H1 (cell line): ENCODE measurements around the gene HLA-F. TPM values are rescaled to one million over a fixed set of nuclear protein-coding genes. Genes with fewer than 3 reads are reported as not detected.

Experiments
- CTCF ChIA-PET: fragments of 300-600 bp; sonication (Branson Sonifier 250); formaldehyde crosslinking; loops from one replicate; lab custom pipeline; 2021; ENCODE audit not compliant: partially characterized antibody; lab: Charles Lee
- POLR2A ChIA-PET: fragments of 300-600 bp; sonication (Branson Sonifier 250); formaldehyde crosslinking; loops from one replicate; lab custom pipeline; 2021; ENCODE audit warnings: inconsistent platforms; ENCODE audit not compliant: partially characterized antibody; lab: Charles Lee
- DNase-seq, 2 experiments: peaks; one replicate each; pipeline versions ENCODE4 v3.0.0 to v3.0.0-alpha.2; 2010 to 2022; ENCODE audit warnings: low spot score in 2 of 2, low read depth in 1 of 2, mixed read lengths in 1 of 2
- FAIRE-seq: peaks from 2 replicates; lab custom pipeline; 2011; peaks lifted over from hg19 to GRCh38; lab: Jason Lieb, UNC
- H2AFZ ChIP-seq: 2 replicates; pipeline ENCODE4 v1.8.1; 2012; ENCODE audit warnings: low read length, inconsistent platforms
- H2AK5ac ChIP-seq: 2 replicates; pipeline ENCODE4 v1.6.1; 2013; ENCODE audit warnings: low read depth, low read length
- H2BK120ac ChIP-seq: replicated peaks from 2 replicates; pipeline ENCODE3; 2013; ENCODE audit warnings: low read depth, low read length, inconsistent platforms
- H2BK12ac ChIP-seq: 2 replicates; pipeline ENCODE4 v1.6.1; 2013; ENCODE audit warnings: low read depth, low read length
- H2BK15ac ChIP-seq: 2 replicates; pipeline ENCODE4 v1.6.1; 2013; ENCODE audit warnings: low read length
- H2BK20ac ChIP-seq: 2 replicates; pipeline ENCODE4 v1.6.1; 2013; ENCODE audit warnings: low read length
- H2BK5ac ChIP-seq: 2 replicates; pipeline ENCODE4 v1.6.1; 2013; ENCODE audit warnings: low read depth, low read length
- H3K14ac ChIP-seq: 2 replicates; pipeline ENCODE4 v1.6.1; 2013; ENCODE audit warnings: inconsistent platforms; ENCODE audit not compliant: insufficient read length
- H3K18ac ChIP-seq: 2 replicates; pipeline ENCODE4 v1.6.1; 2013; ENCODE audit warnings: low read length; ENCODE audit errors: extremely low read depth
- H3K23ac ChIP-seq: 2 replicates; pipeline ENCODE4 v1.6.1; 2013; ENCODE audit warnings: inconsistent platforms; ENCODE audit not compliant: insufficient read length
- H3K23me2 ChIP-seq: 2 replicates; pipeline ENCODE4 v1.6.1; 2013; ENCODE audit warnings: low read depth, low read length
- H3K27ac ChIP-seq: 2 replicates; pipeline ENCODE4 v1.6.1; 2011; ENCODE audit warnings: low read depth, low read length, inconsistent platforms
- H3K27me3 ChIP-seq, 4 experiments: replicated peaks in 1 of 4; 1 replicate in 1 of 4; 2 replicates in 3 of 4; pipeline versions ENCODE4 v1.6.1 to v1.8.1; 2011 to 2013; ENCODE audit warnings: low read length in 3 of 4, mild to moderate bottlenecking in 3 of 4, inconsistent platforms in 2 of 4, mixed read lengths in 2 of 4, moderate library complexity in 1 of 4; ENCODE audit not compliant: control insufficient read depth in 3 of 4, insufficient read depth in 3 of 4; ENCODE audit errors: extremely low read depth in 1 of 4
- H3K36me3 ChIP-seq, 4 experiments: 2 replicates each; pipeline versions ENCODE4 v1.6.1 to v1.8.1; 2011 to 2013; ENCODE audit warnings: mild to moderate bottlenecking in 4 of 4, low read length in 3 of 4, moderate library complexity in 2 of 4, control low read depth in 1 of 4, inconsistent platforms in 1 of 4; ENCODE audit not compliant: insufficient read depth in 4 of 4, control insufficient read depth in 2 of 4
- H3K4ac ChIP-seq: replicated peaks from 2 replicates; pipeline ENCODE3; 2013; ENCODE audit warnings: low read length, low read depth, mixed read lengths, inconsistent platforms; ENCODE audit not compliant: insufficient read length
- H3K4me1 ChIP-seq, 4 experiments: replicated peaks in 1 of 4; 1 replicate in 1 of 4; 2 replicates in 3 of 4; pipeline versions ENCODE4 v1.6.1 to v1.8.1; 2011 to 2013; ENCODE audit warnings: low read length in 3 of 4, inconsistent platforms in 2 of 4, mixed read lengths in 1 of 4; ENCODE audit not compliant: insufficient read depth in 4 of 4, control insufficient read depth in 3 of 4
- H3K4me2 ChIP-seq, 2 experiments: 2 replicates each; pipeline versions ENCODE4 v1.6.1 to v1.8.1; 2011 to 2013; ENCODE audit warnings: low read depth in 2 of 2, low read length in 2 of 2, control low read depth in 1 of 2, inconsistent platforms in 1 of 2, mild to moderate bottlenecking in 1 of 2; ENCODE audit not compliant: insufficient read depth in 1 of 2
- H3K4me3 ChIP-seq, 4 experiments: fragments of 200-600, 300-600 bp in 1 of 4; sonication (generic), shearing (Covaris generic), sonication (Bioruptor Twin) in 1 of 4; 2 replicates each; pipeline versions ENCODE4 v1.5.1 to v1.8.1; 2011 to 2016; ENCODE audit warnings: low read length in 4 of 4, low read depth in 3 of 4, control low read depth in 2 of 4, inconsistent platforms in 2 of 4, mild to moderate bottlenecking in 2 of 4, mixed read lengths in 1 of 4, moderate library complexity in 1 of 4; ENCODE audit not compliant: insufficient read depth in 2 of 4; ENCODE audit errors: extremely low read depth in 1 of 4
- H3K56ac ChIP-seq: replicated peaks from 2 replicates; pipeline ENCODE3; 2013; ENCODE audit warnings: low read depth, mild to moderate bottlenecking, mixed read lengths, low read length, inconsistent platforms; ENCODE audit not compliant: insufficient read length
- H3K79me1 ChIP-seq: 2 replicates; pipeline ENCODE4 v1.6.1; 2013; ENCODE audit warnings: low read depth, low read length, control low read depth
- H3K79me2 ChIP-seq, 2 experiments: 2 replicates each; pipeline versions ENCODE4 v1.6.1 to v1.8.1; 2012 to 2013; ENCODE audit warnings: low read length in 2 of 2, mild to moderate bottlenecking in 2 of 2, inconsistent platforms in 1 of 2; ENCODE audit not compliant: insufficient read depth in 2 of 2, control insufficient read depth in 1 of 2
- H3K9ac ChIP-seq, 4 experiments: replicated peaks in 1 of 4; 1 replicate in 1 of 4; 2 replicates in 3 of 4; pipeline versions ENCODE4 v1.6.1 to v1.8.1; 2011 to 2013; ENCODE audit warnings: low read depth in 3 of 4, low read length in 3 of 4, control low read depth in 2 of 4, mild to moderate bottlenecking in 2 of 4, moderate library complexity in 2 of 4, inconsistent platforms in 1 of 4; ENCODE audit errors: extremely low read depth in 1 of 4
- H3K9me3 ChIP-seq, 2 experiments: 2 replicates each; pipeline versions ENCODE4 v1.6.1 to v1.8.1; 2012 to 2013; ENCODE audit warnings: mild to moderate bottlenecking in 2 of 2, moderate library complexity in 2 of 2, control low read depth in 1 of 2, inconsistent platforms in 1 of 2, low read depth in 1 of 2, low read length in 1 of 2, mixed read lengths in 1 of 2; ENCODE audit not compliant: insufficient read depth in 2 of 2
- H4K20me1 ChIP-seq, 2 experiments: replicated peaks in 1 of 2; 2 replicates each; pipeline versions ENCODE3 to v1.8.1; 2011 to 2013; ENCODE audit warnings: inconsistent platforms in 2 of 2, low read length in 2 of 2, mild to moderate bottlenecking in 1 of 2; ENCODE audit not compliant: insufficient read depth in 2 of 2, control insufficient read depth in 1 of 2
- H4K5ac ChIP-seq: 2 replicates; pipeline ENCODE4 v1.6.1; 2013; ENCODE audit warnings: low read length, low read depth, mixed read lengths, inconsistent platforms; ENCODE audit not compliant: insufficient read length
- H4K8ac ChIP-seq: 2 replicates; pipeline ENCODE4 v1.8.0; 2013; ENCODE audit warnings: mild to moderate bottlenecking, moderate library complexity, low read length, inconsistent platforms; ENCODE audit not compliant: insufficient read depth; ENCODE audit errors: extremely low read depth
- H4K91ac ChIP-seq: replicated peaks from 2 replicates; pipeline ENCODE3; 2013; ENCODE audit warnings: low read length, mixed read lengths, inconsistent platforms; ENCODE audit not compliant: insufficient read length
- BACH1 ChIP-seq: IDR thresholded peaks from 2 replicates; pipeline ENCODE4 v1.6.1; 2012; ENCODE audit warnings: low read length, improper control_type of control experiment
- BRCA1 ChIP-seq: IDR thresholded peaks from 2 replicates; pipeline ENCODE4 v1.6.1; 2012; ENCODE audit warnings: low read depth, low read length, improper control_type of control experiment
- CBX8 ChIP-seq: fragments of 300-800, 300-1000 bp; sonication (generic); IDR thresholded peaks from 2 replicates; pipeline ENCODE4 v1.7.1; 2016; ENCODE audit warnings: low read depth, low read length, borderline replicate concordance
- CTBP2 ChIP-seq: IDR thresholded peaks from 2 replicates; pipeline ENCODE4 v1.7.0; 2011; ENCODE audit warnings: borderline replicate concordance, mild to moderate bottlenecking, moderate library complexity, mixed read lengths, low read length; ENCODE audit not compliant: insufficient read depth, insufficient read length
- JUND ChIP-seq: IDR thresholded peaks from 2 replicates; pipeline ENCODE4 v1.6.1; 2011; ENCODE audit warnings: mild to moderate bottlenecking, improper control_type of control experiment, low read length
- KDM1A ChIP-seq: fragments of 200-600, 300-600 bp; sonication (generic); IDR thresholded peaks from 2 replicates; pipeline ENCODE4 v1.7.1; 2016; ENCODE audit warnings: mild to moderate bottlenecking, low read length, borderline replicate concordance
- RBBP5 ChIP-seq: IDR thresholded peaks from 2 replicates; pipeline ENCODE4 v1.7.1; 2012; ENCODE audit warnings: low read depth, mild to moderate bottlenecking, inconsistent platforms, low read length, moderate library complexity, borderline replicate concordance
- SIRT6 ChIP-seq: IDR thresholded peaks from one replicate; pipeline ENCODE4 v1.7.1; 2012; ENCODE audit warnings: low read length, inconsistent platforms
- YY1 ChIP-seq: IDR thresholded peaks from 2 replicates; pipeline ENCODE4 v1.6.1; 2011; ENCODE audit warnings: low read depth, mild to moderate bottlenecking, low read length
- polyA plus RNA-seq, 7 experiments: library from polyadenylated mRNA; depleted of rRNA in 3 of 7; stranded (reverse) in 5 of 7; unstranded in 2 of 7; fragments of >200 nt in 5 of 7; fragments of 200-250 nt in 2 of 7; gene quantifications; 1 replicate in 5 of 7; 2 replicates in 1 of 7; 4 replicates in 1 of 7; pipeline versions ENCODE4 v1.2.1 to v1.2.3, GENCODE V29; 2011 to 2013; ENCODE audit warnings: missing spikeins in 2 of 7, mixed read lengths in 2 of 7
- total RNA-seq: library from RNA; stranded (reverse); fragmentation: NEBNext Ultra II Directional; extraction: Animal tissue kit (Norgen Biotek cat#: 25700); gene quantifications from 2 replicates; pipeline ENCODE4 v1.2.1, GENCODE V29; 2021
- TF ChIP-seq, protein P1 (sequence below): IDR thresholded peaks from 2 replicates; pipeline ENCODE4 v1.6.1; 2012; ENCODE audit warnings: inconsistent platforms
- TF ChIP-seq, protein P2 (sequence below), 3 experiments: IDR thresholded peaks; 1 replicate in 2 of 3; 2 replicates in 1 of 3; pipeline versions ENCODE4 v1.5.1 to v1.6.1; 2011; ENCODE audit warnings: low read length in 3 of 3, mild to moderate bottlenecking in 3 of 3, inconsistent platforms in 2 of 3, low read depth in 1 of 3, moderate library complexity in 1 of 3; ENCODE audit not compliant: insufficient read depth in 1 of 3; ENCODE audit errors: control extremely low read depth in 1 of 3

The HLA-F gene
- total and polyA plus RNA-seq, 2 of the 8 experiments (the other 6 are each of a cell fraction or from before 2014, with no cell fraction given), result 9.6 to 11.7 TPM

GRCh38 chr6:29728875-29729270, 5.6 kb downstream of the HLA-F start:
- peaks cover 7 to 19% (median 17%) of the 10 kb centered on the region in 4 experiments for H3K27me3 ChIP-seq
- CTCF ChIA-PET, result interaction anchor here (2.6 to 3.5 kb wide), 3 partner anchors 9 to 106 kb away, joined by 10 to 19 read pairs (median 18); no protein-coding TSS in a partner anchor
- TF ChIP-seq CBX8 (no peak), BRCA1 (no peak), BACH1 (no peak), KDM1A (no peak), JUND (no peak), CTBP2 (no peak), SIRT6 (no peak), RBBP5 (no peak), YY1 (no peak)
- TF ChIP-seq, protein P1, sequence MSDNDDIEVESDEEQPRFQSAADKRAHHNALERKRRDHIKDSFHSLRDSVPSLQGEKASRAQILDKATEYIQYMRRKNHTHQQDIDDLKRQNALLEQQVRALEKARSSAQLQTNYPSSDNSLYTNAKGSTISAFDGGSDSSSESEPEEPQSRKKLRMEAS, result no peak
- TF ChIP-seq, protein P2, sequence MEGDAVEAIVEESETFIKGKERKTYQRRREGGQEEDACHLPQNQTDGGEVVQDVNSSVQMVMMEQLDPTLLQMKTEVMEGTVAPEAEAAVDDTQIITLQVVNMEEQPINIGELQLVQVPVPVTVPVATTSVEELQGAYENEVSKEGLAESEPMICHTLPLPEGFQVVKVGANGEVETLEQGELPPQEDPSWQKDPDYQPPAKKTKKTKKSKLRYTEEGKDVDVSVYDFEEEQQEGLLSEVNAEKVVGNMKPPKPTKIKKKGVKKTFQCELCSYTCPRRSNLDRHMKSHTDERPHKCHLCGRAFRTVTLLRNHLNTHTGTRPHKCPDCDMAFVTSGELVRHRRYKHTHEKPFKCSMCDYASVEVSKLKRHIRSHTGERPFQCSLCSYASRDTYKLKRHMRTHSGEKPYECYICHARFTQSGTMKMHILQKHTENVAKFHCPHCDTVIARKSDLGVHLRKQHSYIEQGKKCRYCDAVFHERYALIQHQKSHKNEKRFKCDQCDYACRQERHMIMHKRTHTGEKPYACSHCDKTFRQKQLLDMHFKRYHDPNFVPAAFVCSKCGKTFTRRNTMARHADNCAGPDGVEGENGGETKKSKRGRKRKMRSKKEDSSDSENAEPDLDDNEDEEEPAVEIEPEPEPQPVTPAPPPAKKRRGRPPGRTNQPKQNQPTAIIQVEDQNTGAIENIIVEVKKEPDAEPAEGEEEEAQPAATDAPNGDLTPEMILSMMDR (IDR thresholded peaks at IDR 0.05; ENCODE audit: control extremely low read depth in 1 of 3, insufficient read depth in 1 of 3, low read depth in 1 of 3, low read length in 3 of 3), result no peak

More at GRCh38 chr6:29728875-29729270, 5.6 kb downstream of the HLA-F start:
- H4K8ac ChIP-seq, result no peak overlapping the region
- H2AFZ ChIP-seq, result no peak overlapping the region
- H2BK120ac ChIP-seq, result no peak overlapping the region
- peaks cover 0 to 1% of the 10 kb centered on the region in 2 experiments for H4K20me1 ChIP-seq
- H3K18ac ChIP-seq, result no peak overlapping the region
- H3K56ac ChIP-seq, result no peak overlapping the region
- FAIRE-seq (no peak), DNase-seq (no peak)
- no peak overlapping the region for H2BK12ac ChIP-seq
- no peak overlapping the region for H2BK5ac ChIP-seq
- H3K9me3 ChIP-seq, result no peaks in the 10 kb centered on the region
- no peak overlapping the region for H3K4ac ChIP-seq
- peaks cover 4% of the 10 kb centered on the region; the same call in 1 of the 2 replicates for H3K23me2 ChIP-seq
- no peaks in the 10 kb centered on the region for H3K79me2 ChIP-seq
- no peak overlapping the region for H2BK20ac ChIP-seq
- H2AK5ac ChIP-seq, result no peak overlapping the region
- H3K79me1 ChIP-seq, result no peaks in the 10 kb centered on the region
- H3K4me3 ChIP-seq, result no peak overlapping the region
- H3K4me1 ChIP-seq, result peaks cover 0 to 6% (median under 1%) of the 10 kb centered on the region in 4 experiments; a peak in 3 of 7 replicates
- no peak overlapping the region for H3K27ac ChIP-seq
- no peak overlapping the region for H2BK15ac ChIP-seq
- POLR2A ChIA-PET, result no interaction called here
- H4K91ac ChIP-seq, result no peak overlapping the region
- H4K5ac ChIP-seq, result no peak overlapping the region
- H3K9ac ChIP-seq, result no peak overlapping the region
- no peaks in the 10 kb centered on the region for H3K36me3 ChIP-seq
- no peak overlapping the region for H3K14ac ChIP-seq
- H3K4me2 ChIP-seq, result no peak overlapping the region
- no peak overlapping the region for H3K23ac ChIP-seq
